WTC11 (cell line): ENCODE data around the gene F10. TPM values are rescaled to one million over a fixed set of nuclear protein-coding genes. Genes with fewer than 3 reads are reported as not detected.

Experiments used
- ATAC-seq: fragments of 200-7000 bp; cut with Tn5 transposase; 2 replicates; pipeline ENCODE4 v1.10.0; 2021; ENCODE audit warnings: mild to moderate bottlenecking, moderate library complexity
- CTCF ChIA-PET: fragments of 300-600 bp; sonication (Branson Sonifier 250); formaldehyde crosslinking; loops from one replicate; lab custom pipeline; 2021; ENCODE audit warnings: antibody characterized with exemption; lab: Charles Lee
- POLR2A ChIA-PET: fragments of 350-600 bp; sonication (Branson Sonifier 250); formaldehyde crosslinking; loops from one replicate; lab custom pipeline; 2021; ENCODE audit warnings: antibody characterized with exemption; lab: Charles Lee
- DNase-seq: peaks from one replicate; pipeline ENCODE4 v3.0.0; 2021; ENCODE audit warnings: low spot score
- H3K27ac Mint-ChIP-seq: 2 replicates; pipeline ENCODE4 v1.8.0; 2021; ENCODE audit warnings: mixed read lengths
- H3K27me3 Mint-ChIP-seq: 2 replicates; pipeline ENCODE4 v1.8.0; 2021; ENCODE audit warnings: low read depth, mild to moderate bottlenecking, moderate library complexity, mixed read lengths
- H3K36me3 Mint-ChIP-seq: 2 replicates; pipeline ENCODE4 v1.8.0; 2021; ENCODE audit warnings: mixed read lengths
- H3K4me1 Mint-ChIP-seq: 2 replicates; pipeline ENCODE4 v1.8.0; 2022; ENCODE audit warnings: mixed read lengths
- H3K4me3 Mint-ChIP-seq: 2 replicates; pipeline ENCODE4 v1.8.0; 2021; ENCODE audit warnings: mild to moderate bottlenecking, moderate library complexity, mixed read lengths
- H3K9me3 Mint-ChIP-seq: 2 replicates; pipeline ENCODE4 v1.8.0; 2021; ENCODE audit warnings: mixed read lengths
- CREM ChIP-seq: sonication (generic); formaldehyde crosslinking; IDR thresholded peaks from 2 replicates; pipeline ENCODE4 v1.8.1; 2022; ENCODE audit warnings: mild to moderate bottlenecking, missing genetic modification reagents, moderate library complexity
- ELF4 ChIP-seq: sonication (generic); formaldehyde crosslinking; IDR thresholded peaks from 2 replicates; pipeline ENCODE4 v1.8.1; 2022; ENCODE audit warnings: low read depth, mild to moderate bottlenecking, moderate library complexity, missing genetic modification reagents
- NFATC4 ChIP-seq: fragments of 250-450 bp; sonication (Bioruptor Pico); IDR thresholded peaks from 2 replicates; pipeline ENCODE4 v1.9.0; 2021; ENCODE audit warnings: mild to moderate bottlenecking
- NR2C2 ChIP-seq: sonication (generic); formaldehyde crosslinking; IDR thresholded peaks from 2 replicates; pipeline ENCODE4 v1.8.0; 2022; ENCODE audit warnings: mild to moderate bottlenecking, missing genetic modification reagents
- NR3C1 ChIP-seq: sonication (generic); formaldehyde crosslinking; conservative IDR thresholded peaks from 2 replicates; pipeline ENCODE4 v1.8.1; 2023; ENCODE audit warnings: low read depth, mild to moderate bottlenecking, missing genetic modification reagents
- OVOL2 ChIP-seq: fragments of 250-450 bp; sonication (Bioruptor Pico); IDR thresholded peaks from 2 replicates; pipeline ENCODE4 v1.9.0; 2021; ENCODE audit warnings: mild to moderate bottlenecking, borderline replicate concordance
- PRRX2 ChIP-seq: fragments of 250-450 bp; sonication (Bioruptor Pico); IDR thresholded peaks from 2 replicates; pipeline ENCODE4 v1.8.0; 2021; ENCODE audit warnings: mild to moderate bottlenecking
- SMAD3 ChIP-seq: sonication (generic); formaldehyde crosslinking; IDR thresholded peaks from 2 replicates; pipeline ENCODE4 v1.8.0; 2022; ENCODE audit warnings: missing genetic modification reagents, mild to moderate bottlenecking, borderline replicate concordance
- TP53 ChIP-seq: sonication (generic); formaldehyde crosslinking; IDR thresholded peaks from 2 replicates; pipeline ENCODE4 v1.8.1; 2023; ENCODE audit warnings: mild to moderate bottlenecking, missing genetic modification reagents
- ZBTB21 ChIP-seq: sonication (generic); formaldehyde crosslinking; IDR thresholded peaks from 2 replicates; pipeline ENCODE4 v1.8.1; 2023; ENCODE audit warnings: mild to moderate bottlenecking, missing genetic modification reagents, borderline replicate concordance
- ZNF317 ChIP-seq: sonication (generic); formaldehyde crosslinking; IDR thresholded peaks from 2 replicates; pipeline ENCODE4 v1.8.1; 2023; ENCODE audit warnings: low read depth, mild to moderate bottlenecking, moderate library complexity, missing genetic modification reagents, borderline replicate concordance
- total RNA-seq: library from RNA; stranded (reverse); gene quantifications from 3 replicates; pipeline ENCODE4 v1.2.3, GENCODE V29; 2021
- TF ChIP-seq, protein P1 (sequence below): sonication (generic); formaldehyde crosslinking; conservative IDR thresholded peaks from 2 replicates; pipeline ENCODE4 v1.8.1; 2022; ENCODE audit warnings: mild to moderate bottlenecking, missing genetic modification reagents
- TF ChIP-seq, protein P2 (sequence below): sonication (generic); formaldehyde crosslinking; IDR thresholded peaks from 2 replicates; pipeline ENCODE4 v1.8.1; 2022; ENCODE audit warnings: low read depth, mild to moderate bottlenecking, moderate library complexity, missing genetic modification reagents, borderline replicate concordance
- TF ChIP-seq, protein P3 (sequence below): sonication (generic); formaldehyde crosslinking; IDR thresholded peaks from 2 replicates; pipeline ENCODE4 v1.8.1; 2022; ENCODE audit warnings: mild to moderate bottlenecking, moderate library complexity, missing genetic modification reagents
- TF ChIP-seq, protein P4 (sequence below): fragments of 250-450 bp; sonication (Bioruptor Pico); IDR thresholded peaks from 2 replicates; pipeline ENCODE4 v1.9.0; 2021; ENCODE audit warnings: mild to moderate bottlenecking
- TF ChIP-seq, protein P5 (sequence below): fragments of 250-450 bp; sonication (Bioruptor Pico); IDR thresholded peaks from 2 replicates; pipeline ENCODE4 v1.9.0; 2021; ENCODE audit warnings: mild to moderate bottlenecking, borderline replicate concordance
- TF ChIP-seq, protein P6 (sequence below): fragments of 200-600 bp; IDR thresholded peaks from 2 replicates; pipeline ENCODE4 v1.8.0; 2022; ENCODE audit warnings: antibody characterized with exemption
- TF ChIP-seq, protein P7 (sequence below): sonication (generic); formaldehyde crosslinking; IDR thresholded peaks from 2 replicates; pipeline ENCODE4 v1.8.0; 2022; ENCODE audit warnings: mild to moderate bottlenecking, missing genetic modification reagents

The F10 gene
- total RNA-seq, 1 experiment from 2014 or later = 0.87 TPM

DNA sequence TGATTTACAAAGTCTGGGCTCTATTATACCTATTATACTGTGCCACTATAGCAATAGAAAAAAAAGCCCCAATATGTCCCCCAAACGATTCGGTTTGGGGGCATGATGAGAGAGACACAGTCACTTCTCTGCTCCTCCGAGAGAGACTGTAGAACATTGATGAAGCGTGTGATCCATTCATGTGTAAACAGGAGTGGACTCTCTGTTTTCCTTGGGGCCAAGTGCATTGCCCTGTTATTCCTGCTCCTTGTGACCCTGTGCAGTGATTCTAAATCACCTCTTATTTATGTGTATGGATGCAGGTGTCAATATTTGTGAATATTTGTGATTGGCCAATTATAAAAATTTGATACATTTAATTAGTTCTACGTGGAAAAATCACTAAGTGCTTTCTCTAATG is 17.0 kb downstream of the F10 start:
- H3K9me3 Mint-ChIP-seq = no peaks in the 10 kb centered on the region
- DNase-seq = no peak
- H3K4me3 Mint-ChIP-seq = no peak overlapping the region
- CTCF ChIA-PET = no interaction called here
- POLR2A ChIA-PET = no interaction called here
- H3K4me1 Mint-ChIP-seq = peaks cover 11% of the 10 kb centered on the region
- TF ChIP-seq, protein P1, sequence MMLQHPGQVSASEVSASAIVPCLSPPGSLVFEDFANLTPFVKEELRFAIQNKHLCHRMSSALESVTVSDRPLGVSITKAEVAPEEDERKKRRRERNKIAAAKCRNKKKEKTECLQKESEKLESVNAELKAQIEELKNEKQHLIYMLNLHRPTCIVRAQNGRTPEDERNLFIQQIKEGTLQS = no peak
- TF ChIP-seq NFATC4 (CRISPR knock-in tag) = no peak
- TF ChIP-seq TP53 (CRISPR knock-in tag) = no peak
- no peak for TF ChIP-seq NR2C2 (CRISPR knock-in tag)
- TF ChIP-seq, protein P2, sequence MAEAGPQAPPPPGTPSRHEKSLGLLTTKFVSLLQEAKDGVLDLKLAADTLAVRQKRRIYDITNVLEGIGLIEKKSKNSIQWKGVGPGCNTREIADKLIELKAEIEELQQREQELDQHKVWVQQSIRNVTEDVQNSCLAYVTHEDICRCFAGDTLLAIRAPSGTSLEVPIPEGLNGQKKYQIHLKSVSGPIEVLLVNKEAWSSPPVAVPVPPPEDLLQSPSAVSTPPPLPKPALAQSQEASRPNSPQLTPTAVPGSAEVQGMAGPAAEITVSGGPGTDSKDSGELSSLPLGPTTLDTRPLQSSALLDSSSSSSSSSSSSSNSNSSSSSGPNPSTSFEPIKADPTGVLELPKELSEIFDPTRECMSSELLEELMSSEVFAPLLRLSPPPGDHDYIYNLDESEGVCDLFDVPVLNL (CRISPR knock-in tag) = no peak
- no peak for ATAC-seq
- no peak overlapping the region for H3K27ac Mint-ChIP-seq
- H3K27me3 Mint-ChIP-seq = no peaks in the 10 kb centered on the region
- H3K36me3 Mint-ChIP-seq = no peaks in the 10 kb centered on the region

DNA sequence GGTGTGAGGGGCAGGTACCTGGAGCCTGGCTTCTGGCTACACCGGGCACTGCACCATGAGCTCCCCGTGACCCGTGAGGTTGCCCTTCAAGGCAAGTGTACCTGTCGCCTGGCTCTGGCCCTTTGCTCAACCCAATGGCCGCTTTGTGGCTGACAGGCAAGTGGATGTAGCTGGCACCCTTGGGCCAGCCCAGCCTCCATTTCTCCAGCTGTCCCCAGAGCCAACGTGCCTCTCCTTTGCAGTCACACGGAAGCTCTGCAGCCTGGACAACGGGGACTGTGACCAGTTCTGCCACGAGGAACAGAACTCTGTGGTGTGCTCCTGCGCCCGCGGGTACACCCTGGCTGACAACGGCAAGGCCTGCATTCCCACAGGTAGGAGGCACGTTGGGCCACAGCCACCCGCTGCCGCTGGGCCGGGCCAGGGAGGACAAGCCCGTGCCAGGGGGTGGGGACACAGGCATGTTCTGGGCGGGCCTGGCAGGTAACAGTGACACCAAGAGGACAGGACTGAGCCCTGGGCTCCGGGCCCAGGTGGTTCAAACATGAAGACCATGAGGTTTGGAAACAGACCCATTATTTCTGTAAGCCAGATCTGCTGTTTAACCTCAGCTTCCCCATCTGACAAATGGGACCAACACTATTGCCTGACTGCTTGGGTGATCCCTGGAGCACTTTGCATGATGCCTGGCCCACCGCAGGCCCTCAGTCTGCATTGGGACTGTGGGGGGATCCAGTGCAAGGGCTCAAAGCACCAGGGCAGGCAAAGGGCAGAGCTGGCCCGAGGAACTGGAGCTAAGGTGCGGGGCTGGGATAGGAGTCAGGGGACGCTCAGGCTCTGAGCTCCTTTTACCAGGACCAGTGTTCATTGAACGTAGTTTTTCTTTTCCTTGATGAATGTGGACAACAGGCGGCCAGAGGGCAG is 18.3 kb downstream of the F10 start:
- POLR2A ChIA-PET = no interaction called here
- Mint-ChIP-seq H3K9me3 (no peaks in the 10 kb centered on the region), H3K27me3 (no peaks in the 10 kb centered on the region), H3K4me1 (peaks cover 11% of the 10 kb centered on the region), H3K36me3 (no peaks in the 10 kb centered on the region), H3K4me3 (no peak overlapping the region), H3K27ac (no peak overlapping the region)
- ATAC-seq (no peak), DNase-seq (no peak)
- CTCF ChIA-PET = interaction anchor here (0.8 to 1.3 kb wide), 2 partner anchors 18 to 98 kb away, joined by 3 read pairs; partner anchors contain the start of gene F10
- TF ChIP-seq, protein P3, sequence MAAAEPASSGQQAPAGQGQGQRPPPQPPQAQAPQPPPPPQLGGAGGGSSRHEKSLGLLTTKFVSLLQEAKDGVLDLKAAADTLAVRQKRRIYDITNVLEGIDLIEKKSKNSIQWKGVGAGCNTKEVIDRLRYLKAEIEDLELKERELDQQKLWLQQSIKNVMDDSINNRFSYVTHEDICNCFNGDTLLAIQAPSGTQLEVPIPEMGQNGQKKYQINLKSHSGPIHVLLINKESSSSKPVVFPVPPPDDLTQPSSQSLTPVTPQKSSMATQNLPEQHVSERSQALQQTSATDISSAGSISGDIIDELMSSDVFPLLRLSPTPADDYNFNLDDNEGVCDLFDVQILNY (CRISPR knock-in tag) = no peak
- TF ChIP-seq ZBTB21 (CRISPR knock-in tag) (no peak), OVOL2 (no peak), NR3C1 (CRISPR knock-in tag) (no peak), ELF4 (no peak), PRRX2 (CRISPR knock-in tag) (no peak), CREM (CRISPR knock-in tag) (no peak), SMAD3 (CRISPR knock-in tag) (no peak), ZNF317 (CRISPR knock-in tag) (no peak)
- TF ChIP-seq, protein P4, sequence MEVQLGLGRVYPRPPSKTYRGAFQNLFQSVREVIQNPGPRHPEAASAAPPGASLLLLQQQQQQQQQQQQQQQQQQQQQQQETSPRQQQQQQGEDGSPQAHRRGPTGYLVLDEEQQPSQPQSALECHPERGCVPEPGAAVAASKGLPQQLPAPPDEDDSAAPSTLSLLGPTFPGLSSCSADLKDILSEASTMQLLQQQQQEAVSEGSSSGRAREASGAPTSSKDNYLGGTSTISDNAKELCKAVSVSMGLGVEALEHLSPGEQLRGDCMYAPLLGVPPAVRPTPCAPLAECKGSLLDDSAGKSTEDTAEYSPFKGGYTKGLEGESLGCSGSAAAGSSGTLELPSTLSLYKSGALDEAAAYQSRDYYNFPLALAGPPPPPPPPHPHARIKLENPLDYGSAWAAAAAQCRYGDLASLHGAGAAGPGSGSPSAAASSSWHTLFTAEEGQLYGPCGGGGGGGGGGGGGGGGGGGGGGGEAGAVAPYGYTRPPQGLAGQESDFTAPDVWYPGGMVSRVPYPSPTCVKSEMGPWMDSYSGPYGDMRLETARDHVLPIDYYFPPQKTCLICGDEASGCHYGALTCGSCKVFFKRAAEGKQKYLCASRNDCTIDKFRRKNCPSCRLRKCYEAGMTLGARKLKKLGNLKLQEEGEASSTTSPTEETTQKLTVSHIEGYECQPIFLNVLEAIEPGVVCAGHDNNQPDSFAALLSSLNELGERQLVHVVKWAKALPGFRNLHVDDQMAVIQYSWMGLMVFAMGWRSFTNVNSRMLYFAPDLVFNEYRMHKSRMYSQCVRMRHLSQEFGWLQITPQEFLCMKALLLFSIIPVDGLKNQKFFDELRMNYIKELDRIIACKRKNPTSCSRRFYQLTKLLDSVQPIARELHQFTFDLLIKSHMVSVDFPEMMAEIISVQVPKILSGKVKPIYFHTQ = no peak
- TF ChIP-seq, protein P5, sequence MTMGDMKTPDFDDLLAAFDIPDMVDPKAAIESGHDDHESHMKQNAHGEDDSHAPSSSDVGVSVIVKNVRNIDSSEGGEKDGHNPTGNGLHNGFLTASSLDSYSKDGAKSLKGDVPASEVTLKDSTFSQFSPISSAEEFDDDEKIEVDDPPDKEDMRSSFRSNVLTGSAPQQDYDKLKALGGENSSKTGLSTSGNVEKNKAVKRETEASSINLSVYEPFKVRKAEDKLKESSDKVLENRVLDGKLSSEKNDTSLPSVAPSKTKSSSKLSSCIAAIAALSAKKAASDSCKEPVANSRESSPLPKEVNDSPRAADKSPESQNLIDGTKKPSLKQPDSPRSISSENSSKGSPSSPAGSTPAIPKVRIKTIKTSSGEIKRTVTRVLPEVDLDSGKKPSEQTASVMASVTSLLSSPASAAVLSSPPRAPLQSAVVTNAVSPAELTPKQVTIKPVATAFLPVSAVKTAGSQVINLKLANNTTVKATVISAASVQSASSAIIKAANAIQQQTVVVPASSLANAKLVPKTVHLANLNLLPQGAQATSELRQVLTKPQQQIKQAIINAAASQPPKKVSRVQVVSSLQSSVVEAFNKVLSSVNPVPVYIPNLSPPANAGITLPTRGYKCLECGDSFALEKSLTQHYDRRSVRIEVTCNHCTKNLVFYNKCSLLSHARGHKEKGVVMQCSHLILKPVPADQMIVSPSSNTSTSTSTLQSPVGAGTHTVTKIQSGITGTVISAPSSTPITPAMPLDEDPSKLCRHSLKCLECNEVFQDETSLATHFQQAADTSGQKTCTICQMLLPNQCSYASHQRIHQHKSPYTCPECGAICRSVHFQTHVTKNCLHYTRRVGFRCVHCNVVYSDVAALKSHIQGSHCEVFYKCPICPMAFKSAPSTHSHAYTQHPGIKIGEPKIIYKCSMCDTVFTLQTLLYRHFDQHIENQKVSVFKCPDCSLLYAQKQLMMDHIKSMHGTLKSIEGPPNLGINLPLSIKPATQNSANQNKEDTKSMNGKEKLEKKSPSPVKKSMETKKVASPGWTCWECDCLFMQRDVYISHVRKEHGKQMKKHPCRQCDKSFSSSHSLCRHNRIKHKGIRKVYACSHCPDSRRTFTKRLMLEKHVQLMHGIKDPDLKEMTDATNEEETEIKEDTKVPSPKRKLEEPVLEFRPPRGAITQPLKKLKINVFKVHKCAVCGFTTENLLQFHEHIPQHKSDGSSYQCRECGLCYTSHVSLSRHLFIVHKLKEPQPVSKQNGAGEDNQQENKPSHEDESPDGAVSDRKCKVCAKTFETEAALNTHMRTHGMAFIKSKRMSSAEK (CRISPR knock-in tag) = no peak
- TF ChIP-seq, protein P6, sequence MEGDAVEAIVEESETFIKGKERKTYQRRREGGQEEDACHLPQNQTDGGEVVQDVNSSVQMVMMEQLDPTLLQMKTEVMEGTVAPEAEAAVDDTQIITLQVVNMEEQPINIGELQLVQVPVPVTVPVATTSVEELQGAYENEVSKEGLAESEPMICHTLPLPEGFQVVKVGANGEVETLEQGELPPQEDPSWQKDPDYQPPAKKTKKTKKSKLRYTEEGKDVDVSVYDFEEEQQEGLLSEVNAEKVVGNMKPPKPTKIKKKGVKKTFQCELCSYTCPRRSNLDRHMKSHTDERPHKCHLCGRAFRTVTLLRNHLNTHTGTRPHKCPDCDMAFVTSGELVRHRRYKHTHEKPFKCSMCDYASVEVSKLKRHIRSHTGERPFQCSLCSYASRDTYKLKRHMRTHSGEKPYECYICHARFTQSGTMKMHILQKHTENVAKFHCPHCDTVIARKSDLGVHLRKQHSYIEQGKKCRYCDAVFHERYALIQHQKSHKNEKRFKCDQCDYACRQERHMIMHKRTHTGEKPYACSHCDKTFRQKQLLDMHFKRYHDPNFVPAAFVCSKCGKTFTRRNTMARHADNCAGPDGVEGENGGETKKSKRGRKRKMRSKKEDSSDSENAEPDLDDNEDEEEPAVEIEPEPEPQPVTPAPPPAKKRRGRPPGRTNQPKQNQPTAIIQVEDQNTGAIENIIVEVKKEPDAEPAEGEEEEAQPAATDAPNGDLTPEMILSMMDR = no peak
- TF ChIP-seq, protein P2 (CRISPR knock-in tag) = no peak
- TF ChIP-seq, protein P7, sequence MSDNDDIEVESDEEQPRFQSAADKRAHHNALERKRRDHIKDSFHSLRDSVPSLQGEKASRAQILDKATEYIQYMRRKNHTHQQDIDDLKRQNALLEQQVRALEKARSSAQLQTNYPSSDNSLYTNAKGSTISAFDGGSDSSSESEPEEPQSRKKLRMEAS = no peak
